ENCODE measurements around the gene AAR2. TPM values are rescaled to one million over a fixed set of nuclear protein-coding genes. Genes with fewer than 3 reads are reported as not detected.
A peak's percentile ranks its signal among the peaks of the same experiment; 100 is the strongest.

The AAR2 gene
- total RNA-seq, 3 donors from 2014 or later (not counting 1 experiment from before 2014, with no cell fraction given): 22.6 to 26.5 (median 25.6) TPM

- ATAC-seq (no peak), DNase-seq (no peak)
- H3K9me3 ChIP-seq (ENCODE audit: control insufficient read depth, insufficient read depth, low read length): no peaks in the 10 kb centered on the region
- intact Hi-C loops (cut with micrococcal nuclease): no loop called here
- TF ChIP-seq CTCF (IDR thresholded peaks at IDR 0.05): no peak
- 32% methylated on average over 6 of the region's 6 CpGs for WGBS (ENCODE audit: insufficient coverage)
- H3K9me3 Mint-ChIP-seq: no peaks in the 10 kb centered on the region
- peaks cover 16 to 21% of the 10 kb centered on the region in 2 donors for H3K27me3 Mint-ChIP-seq (ENCODE audit: low read depth in 2 of 2)
- no peaks in the 10 kb centered on the region for H3K4me1 ChIP-seq (ENCODE audit: control insufficient read depth, insufficient read depth, low read length)
- H3K27ac ChIP-seq (ENCODE audit: low read length): no peak overlapping the region
- no peaks in the 10 kb centered on the region for H3K4me1 Mint-ChIP-seq
- no peaks in the 10 kb centered on the region for H3K36me3 Mint-ChIP-seq
- no peaks in the 10 kb centered on the region for H3K36me3 ChIP-seq (ENCODE audit: control insufficient read depth, insufficient read depth, low read length)
- H3K4me3 ChIP-seq (ENCODE audit: low read length): no peak overlapping the region
- no peak overlapping the region for H3K4me3 Mint-ChIP-seq
- H3K27me3 ChIP-seq (ENCODE audit: control insufficient read depth, insufficient read depth, low read length): no peaks in the 10 kb centered on the region
- H3K27ac Mint-ChIP-seq: no peak overlapping the region
Observed at GRCh38 chr20:36228770-36229169, 7.5 kb upstream of the AAR2 start.

- peaks cover 16 to 21% of the 10 kb centered on the region in 2 donors for H3K27me3 Mint-ChIP-seq (ENCODE audit: low read depth in 2 of 2)
- no peaks in the 10 kb centered on the region for H3K4me1 Mint-ChIP-seq
- H3K36me3 Mint-ChIP-seq: no peaks in the 10 kb centered on the region
- no peak overlapping the region for H3K27ac ChIP-seq (ENCODE audit: low read length)
- no peak overlapping the region for H3K27ac Mint-ChIP-seq
- 25% methylated on average over 2 of the region's 3 CpGs for WGBS (ENCODE audit: insufficient coverage)
- no peak for ATAC-seq
- no peaks in the 10 kb centered on the region for H3K36me3 ChIP-seq (ENCODE audit: control insufficient read depth, insufficient read depth, low read length)
- H3K9me3 Mint-ChIP-seq: no peaks in the 10 kb centered on the region
- no peak overlapping the region for H3K4me3 ChIP-seq (ENCODE audit: low read length)
- H3K4me1 ChIP-seq (ENCODE audit: control insufficient read depth, insufficient read depth, low read length): no peaks in the 10 kb centered on the region
- no peaks in the 10 kb centered on the region for H3K27me3 ChIP-seq (ENCODE audit: control insufficient read depth, insufficient read depth, low read length)
- TF ChIP-seq CTCF (IDR thresholded peaks at IDR 0.05): no peak
- H3K9me3 ChIP-seq (ENCODE audit: control insufficient read depth, insufficient read depth, low read length): no peaks in the 10 kb centered on the region
- intact Hi-C loops (cut with micrococcal nuclease): no loop called here
- DNase-seq: no peak
- no peak overlapping the region for H3K4me3 Mint-ChIP-seq
Observed at GRCh38 chr20:36230019-36230418, 6.3 kb upstream of the AAR2 start.

- ATAC-seq (no peak), DNase-seq (no peak)
- H3K4me1 Mint-ChIP-seq: peaks cover 7% of the 10 kb centered on the region in 2 donors
- Histone ChIP-seq H3K27me3 (ENCODE audit: control insufficient read depth, insufficient read depth, low read length) (no peaks in the 10 kb centered on the region), H3K4me3 (ENCODE audit: low read length) (no peak overlapping the region), H3K4me1 (ENCODE audit: control insufficient read depth, insufficient read depth, low read length) (peaks cover 6% of the 10 kb centered on the region), H3K27ac (ENCODE audit: low read length) (no peak overlapping the region), H3K9me3 (ENCODE audit: control insufficient read depth, insufficient read depth, low read length) (no peaks in the 10 kb centered on the region), H3K36me3 (ENCODE audit: control insufficient read depth, insufficient read depth, low read length) (no peaks in the 10 kb centered on the region)
- WGBS (ENCODE audit: insufficient coverage): 94% methylated on average over 7 of the region's 7 CpGs
- no peak for TF ChIP-seq CTCF (IDR thresholded peaks at IDR 0.05)
- H3K27ac Mint-ChIP-seq: no peak overlapping the region
- no peaks in the 10 kb centered on the region for H3K9me3 Mint-ChIP-seq
- H3K27me3 Mint-ChIP-seq (ENCODE audit: low read depth in 2 of 2): peaks cover 7 to 15% of the 10 kb centered on the region in 2 donors
- no peak overlapping the region for H3K4me3 Mint-ChIP-seq
- H3K36me3 Mint-ChIP-seq: no peaks in the 10 kb centered on the region
- intact Hi-C loops (cut with micrococcal nuclease): no loop called here
Observed at GRCh38 chr20:36231331-36231730, 4.9 kb upstream of the AAR2 start.

GRCh38 chr20:36234771-36235320 lies 1.4 kb upstream of the AAR2 start:
- no peak overlapping the region for H3K27ac ChIP-seq (ENCODE audit: low read length)
- no peaks in the 10 kb centered on the region for H3K36me3 Mint-ChIP-seq
- DNase-seq (no peak), ATAC-seq (no peak)
- no peaks in the 10 kb centered on the region for H3K27me3 ChIP-seq (ENCODE audit: control insufficient read depth, insufficient read depth, low read length)
- intact Hi-C loops (cut with micrococcal nuclease): no loop called here
- WGBS (ENCODE audit: insufficient coverage): 98% methylated on average over 4 of the region's 4 CpGs
- peak overlapping the region; percentile 42 for H3K4me3 Mint-ChIP-seq
- TF ChIP-seq CTCF (IDR thresholded peaks at IDR 0.05): no peak
- peaks cover 33 to 38% of the 10 kb centered on the region in 2 donors for H3K4me1 Mint-ChIP-seq
- no peaks in the 10 kb centered on the region for H3K9me3 ChIP-seq (ENCODE audit: control insufficient read depth, insufficient read depth, low read length)
- H3K27me3 Mint-ChIP-seq (ENCODE audit: low read depth in 2 of 2): peaks cover 0 to 13% of the 10 kb centered on the region in 2 donors
- H3K4me3 ChIP-seq (ENCODE audit: low read length): no peak overlapping the region
- H3K27ac Mint-ChIP-seq: peak overlapping the region in 1 of 2 donors; percentile 14
- no peaks in the 10 kb centered on the region for H3K9me3 Mint-ChIP-seq
- H3K4me1 ChIP-seq (ENCODE audit: control insufficient read depth, insufficient read depth, low read length): peaks cover 19% of the 10 kb centered on the region
- H3K36me3 ChIP-seq (ENCODE audit: control insufficient read depth, insufficient read depth, low read length): no peaks in the 10 kb centered on the region

Measured in natural killer cell (primary cell).